Common myeloid progenitor, CD34-positive (primary cell): ENCODE results near the gene APBA1. TPM values are rescaled to one million over a fixed set of nuclear protein-coding genes. Genes with fewer than 3 reads are reported as not detected.

Experiments used
- CTCF ChIA-PET: fragments of 350-600 bp; sonication (Branson Sonifier 250); formaldehyde crosslinking; loops from one replicate; lab custom pipeline; 2021; ENCODE audit warnings: antibody characterized with exemption; lab: Charles Lee
- POLR2A ChIA-PET: fragments of 350-600 bp; sonication (Branson Sonifier 250); formaldehyde crosslinking; loops from one replicate; lab custom pipeline; 2021; ENCODE audit warnings: antibody characterized with exemption; lab: Charles Lee
- DNase-seq, 3 donors: peaks; one replicate each; pipeline versions ENCODE4 v3.0.0 to v3.0.0-alpha.2; 2013
- H3K27ac ChIP-seq, 2 experiments: 1 replicate in 1 of 2; 2 replicates in 1 of 2; pipeline ENCODE4 v1.7.0; 2013; ENCODE audit warnings: inconsistent platforms in 2 of 2, low read length in 2 of 2, mild to moderate bottlenecking in 2 of 2, low read depth in 1 of 2, moderate library complexity in 1 of 2; ENCODE audit not compliant: severe bottlenecking in 2 of 2, insufficient read depth in 1 of 2, poor library complexity in 1 of 2
- H3K27me3 ChIP-seq, 5 experiments: replicated peaks in 2 of 5; 1 replicate in 3 of 5; 2 replicates in 2 of 5; pipeline versions ENCODE4 v1.6.1 to v1.7.0; 2013; ENCODE audit warnings: low read length in 4 of 5, mild to moderate bottlenecking in 2 of 5, moderate library complexity in 2 of 5, inconsistent platforms in 1 of 5; ENCODE audit not compliant: insufficient read depth in 5 of 5, control insufficient read depth in 4 of 5
- H3K36me3 ChIP-seq, 4 experiments: 1 replicate in 2 of 4; 2 replicates in 2 of 4; pipeline versions ENCODE4 v1.6.1 to v1.7.0; 2013; ENCODE audit warnings: low read length in 3 of 4, control low read depth in 1 of 4, mild to moderate bottlenecking in 1 of 4; ENCODE audit not compliant: control insufficient read depth in 4 of 4, insufficient read depth in 4 of 4
- H3K4me1 ChIP-seq, 4 experiments: 1 replicate in 3 of 4; 2 replicates in 1 of 4; pipeline versions ENCODE4 v1.6.1 to v1.7.1; 2013; ENCODE audit warnings: low read length in 3 of 4, mild to moderate bottlenecking in 3 of 4, control low read depth in 1 of 4, inconsistent platforms in 1 of 4, moderate library complexity in 1 of 4; ENCODE audit not compliant: control insufficient read depth in 4 of 4, insufficient read depth in 4 of 4; ENCODE audit errors: control extremely low read depth in 1 of 4
- H3K4me3 ChIP-seq, 7 experiments: 1 replicate in 4 of 7; 2 replicates in 3 of 7; pipeline versions ENCODE4 v1.5.1 to v1.7.0; 2013; ENCODE audit warnings: mild to moderate bottlenecking in 7 of 7, low read length in 6 of 7, moderate library complexity in 6 of 7, inconsistent platforms in 2 of 7, low read depth in 2 of 7, control low read depth in 1 of 7; ENCODE audit not compliant: insufficient read depth in 4 of 7, control insufficient read depth in 1 of 7; ENCODE audit errors: extremely low read depth in 1 of 7
- H3K9me3 ChIP-seq, 5 experiments: 1 replicate in 4 of 5; 2 replicates in 1 of 5; pipeline versions ENCODE4 v1.6.1 to v1.7.1; 2013; ENCODE audit warnings: low read length in 4 of 5, mild to moderate bottlenecking in 2 of 5, inconsistent platforms in 1 of 5, low read depth in 1 of 5, moderate library complexity in 1 of 5; ENCODE audit not compliant: control insufficient read depth in 4 of 5, insufficient read depth in 2 of 5; ENCODE audit errors: control extremely low read depth in 1 of 5
- WGBS: methylation state at CpG from one replicate; pipeline ENCODE4 v1.1.5; 2013; ENCODE audit not compliant: insufficient coverage; 5-methylcytosine and 5-hydroxymethylcytosine counted together
- polyA plus RNA-seq: library from polyadenylated mRNA; unstranded; fragments of 120-200 nt; gene quantifications from one replicate; pipeline ENCODE4 v1.2.1, GENCODE V29; 2013

Gene APBA1
- polyA plus RNA-seq: 0.21 TPM

DNA sequence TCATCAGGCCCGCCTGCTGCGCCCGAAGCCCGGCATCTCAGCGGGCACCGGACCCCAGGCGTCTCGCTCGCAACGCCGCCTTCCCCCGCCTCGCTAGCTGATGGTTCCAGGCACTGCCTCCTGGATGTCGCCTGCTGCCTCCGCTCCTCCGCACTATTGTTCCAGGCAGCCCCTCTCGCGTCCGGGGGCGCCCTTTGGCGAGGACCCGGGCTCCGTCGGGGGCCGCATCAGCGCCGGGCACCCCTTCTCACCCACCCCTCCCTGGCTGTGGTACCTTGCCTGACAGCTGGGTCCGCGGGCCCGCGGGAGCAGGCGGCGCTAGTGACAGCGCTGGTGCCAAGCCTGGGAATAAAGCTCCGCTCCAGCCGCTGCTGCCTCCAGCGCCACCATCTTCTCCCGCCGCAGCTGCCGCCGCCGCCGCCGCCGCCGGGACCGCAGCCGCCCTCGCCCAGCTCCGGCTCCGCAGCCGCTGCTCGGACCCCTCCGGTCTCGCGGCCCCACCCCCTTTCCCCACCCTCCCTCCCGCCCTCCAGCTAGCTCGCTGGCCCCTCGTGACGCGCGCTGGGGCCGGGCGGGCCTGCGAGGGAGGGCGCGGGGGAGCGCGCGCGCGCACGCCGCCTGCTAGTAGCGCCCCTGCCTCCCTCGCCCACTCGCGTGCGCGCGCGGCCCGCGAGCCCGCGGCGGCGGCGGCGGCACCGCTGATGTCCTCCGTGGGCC, at the start of gene APBA1:
APBA1 (minus strand) TSS at position 493 of the 717 bp plus-strand sequence.
- under 1% methylated on average over 67 of the region's 92 CpGs for WGBS

DNA sequence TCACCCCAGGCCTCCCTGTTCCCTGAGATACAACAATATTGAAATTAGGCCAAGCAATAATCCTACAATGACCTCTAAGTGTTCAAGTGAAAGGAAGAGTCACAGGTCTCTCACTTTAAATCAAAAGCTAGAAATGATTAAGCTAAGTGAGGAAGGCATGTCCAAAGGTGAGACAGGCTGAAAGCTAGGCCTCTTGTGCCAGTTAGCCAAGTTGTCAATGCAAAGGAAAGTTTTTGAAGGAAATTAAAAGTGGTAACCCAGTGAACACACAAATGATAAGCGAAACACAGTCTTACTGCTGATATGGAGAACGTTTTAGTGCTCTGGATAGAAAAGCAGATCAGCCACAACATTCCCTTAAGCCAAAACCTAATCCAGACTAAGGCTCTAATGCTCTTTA, 47.8 kb upstream of the APBA1 start:
- no peaks in the 10 kb centered on the region for H3K27me3 ChIP-seq
- no peak overlapping the region for H3K27ac ChIP-seq
- POLR2A ChIA-PET: no interaction called here
- no peak overlapping the region for H3K4me3 ChIP-seq
- 100% methylated on average over 2 of the region's 2 CpGs for WGBS
- peaks cover 18 to 67% (median 34%) of the 10 kb centered on the region in 4 experiments for H3K36me3 ChIP-seq
- no peak for DNase-seq
- peaks cover 0 to 9% (median 0%) of the 10 kb centered on the region in 5 experiments for H3K9me3 ChIP-seq
- H3K4me1 ChIP-seq: no peaks in the 10 kb centered on the region
- CTCF ChIA-PET: no interaction called here

More for the DNA sequence above, at the start of gene APBA1:
- H3K9me3 ChIP-seq: no peaks in the 10 kb centered on the region
- peak; percentile 33 to 73 (median 58) for DNase-seq
- POLR2A ChIA-PET: no interaction called here
- peaks cover 0 to 20% (median 4%) of the 10 kb centered on the region in 5 experiments for H3K27me3 ChIP-seq
- peak within 1 kb of the TSS; percentile 54 to 87 (median 68) for H3K4me3 ChIP-seq
- H3K27ac ChIP-seq: no peak within 1 kb of the TSS
- no peaks in the 10 kb centered on the region for H3K36me3 ChIP-seq
- H3K4me1 ChIP-seq: peaks cover 0 to 26% (median 19%) of the 10 kb centered on the region in 4 experiments
- CTCF ChIA-PET: interaction anchor here (0.9 to 2.7 kb wide), 7 partner anchors 11 to 248 kb away, joined by 3 to 17 read pairs (median 3); no protein-coding TSS in a partner anchor

- DNase-seq: no peak
- CTCF ChIA-PET: interaction anchor here (1.0 kb wide), 1 partner anchor 11 kb away, joined by 3 read pairs; no protein-coding TSS in a partner anchor
- no peaks in the 10 kb centered on the region for H3K27me3 ChIP-seq
- no peak overlapping the region for H3K4me3 ChIP-seq
- peaks cover 0 to 9% (median 0%) of the 10 kb centered on the region in 5 experiments for H3K9me3 ChIP-seq
- no peaks in the 10 kb centered on the region for H3K4me1 ChIP-seq
- no peak overlapping the region for H3K27ac ChIP-seq
- H3K36me3 ChIP-seq: peaks cover 15 to 62% (median 31%) of the 10 kb centered on the region in 4 experiments
- POLR2A ChIA-PET: no interaction called here
- 87% methylated on average over 3 of the region's 3 CpGs for WGBS
Measured at GRCh38 chr9:69719367-69719766, 47.2 kb upstream of the APBA1 start.

- Histone ChIP-seq H3K4me3 (no peak overlapping the region), H3K9me3 (peaks cover 0 to 9% (median 0%) of the 10 kb centered on the region in 5 experiments), H3K36me3 (peaks cover 14 to 51% (median 28%) of the 10 kb centered on the region in 4 experiments), H3K27me3 (no peaks in the 10 kb centered on the region), H3K4me1 (no peaks in the 10 kb centered on the region), H3K27ac (no peak overlapping the region)
- POLR2A ChIA-PET: no interaction called here
- WGBS: 89% methylated on average over 4 of the region's 6 CpGs
- CTCF ChIA-PET: interaction anchor here (1.0 kb wide), 1 partner anchor 12 kb away, joined by 3 read pairs; no protein-coding TSS in a partner anchor
- no peak for DNase-seq
Measured at GRCh38 chr9:69718218-69718617, 46.0 kb upstream of the APBA1 start.

- POLR2A ChIA-PET: no interaction called here
- Histone ChIP-seq H3K9me3 (peaks cover 0 to 3% (median 1%) of the 10 kb centered on the region in 5 experiments), H3K27me3 (no peaks in the 10 kb centered on the region), H3K4me3 (no peak overlapping the region), H3K27ac (no peak overlapping the region), H3K4me1 (no peaks in the 10 kb centered on the region), H3K36me3 (peaks cover 11 to 32% (median 20%) of the 10 kb centered on the region in 4 experiments)
- DNase-seq: no peak
- CTCF ChIA-PET: no interaction called here
- WGBS: no CpG with 5 or more reads among the region's 1 CpG
Measured at GRCh38 chr9:69715825-69716224, 43.7 kb upstream of the APBA1 start.

DNA sequence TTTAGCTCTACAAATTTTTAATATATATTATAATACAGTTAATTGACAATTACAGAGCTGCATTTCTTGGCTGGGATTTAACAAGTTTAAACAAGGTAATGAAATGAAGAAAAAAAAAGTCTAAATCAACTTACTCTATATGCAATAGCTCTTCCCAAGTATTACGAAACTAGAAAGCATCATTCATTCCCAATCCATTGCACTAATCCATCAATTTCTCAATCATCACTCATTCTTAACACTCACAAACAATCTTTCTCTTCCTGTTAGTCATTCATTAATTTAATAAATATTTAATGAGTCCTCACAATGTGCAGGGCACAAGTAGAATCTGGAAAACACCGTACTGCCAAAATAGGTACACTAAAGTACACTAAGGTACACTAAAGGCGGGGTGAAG, 42.9 kb upstream of the APBA1 start:
- 100% methylated on average over 1 of the region's 3 CpGs for WGBS
- ChIA-PET POLR2A (no interaction called here), CTCF (no interaction called here)
- H3K27ac ChIP-seq: no peak overlapping the region
- no peaks in the 10 kb centered on the region for H3K27me3 ChIP-seq
- H3K4me1 ChIP-seq: no peaks in the 10 kb centered on the region
- peaks cover 9 to 25% (median 20%) of the 10 kb centered on the region in 4 experiments for H3K36me3 ChIP-seq
- DNase-seq: no peak
- H3K4me3 ChIP-seq: no peak overlapping the region
- H3K9me3 ChIP-seq: peaks cover 0 to 1% (median 0%) of the 10 kb centered on the region in 5 experiments

DNA sequence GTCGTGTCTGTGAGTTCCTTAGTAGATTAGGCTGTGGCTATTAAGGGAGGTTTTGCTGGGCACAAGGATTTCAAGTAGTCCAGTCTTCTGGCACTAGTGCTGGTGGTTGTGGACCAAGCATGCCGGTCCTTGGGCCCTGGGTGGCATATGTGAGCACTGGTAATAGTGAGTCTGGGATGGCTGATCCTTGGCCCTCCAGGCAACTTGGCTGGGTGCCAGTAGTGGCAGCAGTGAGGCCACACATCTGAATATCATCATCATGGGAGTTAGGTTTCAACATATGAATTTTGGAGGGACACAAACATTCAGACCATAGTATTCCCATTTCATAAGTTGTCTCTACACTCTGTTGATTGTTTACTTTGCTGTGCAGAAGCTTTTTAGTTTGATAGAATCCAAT, 25.3 kb upstream of the APBA1 start:
- H3K4me3 ChIP-seq: no peak overlapping the region
- ChIA-PET CTCF (no interaction called here), POLR2A (no interaction called here)
- H3K36me3 ChIP-seq: no peaks in the 10 kb centered on the region
- H3K9me3 ChIP-seq: peaks cover 2 to 40% (median 8%) of the 10 kb centered on the region in 5 experiments
- H3K4me1 ChIP-seq: no peaks in the 10 kb centered on the region
- no peaks in the 10 kb centered on the region for H3K27me3 ChIP-seq
- H3K27ac ChIP-seq: no peak overlapping the region
- no peak for DNase-seq
- no CpG with 5 or more reads among the region's 2 CpGs for WGBS
